GM03348 (cell line): Measurements from ENCODE around the gene GYPC.

Source experiments
- DNase-seq: peaks from one replicate; pipeline ENCODE4 v3.0.0; 2012; ENCODE audit warnings: low spot score

The GYPC gene

GRCh38 chr2:126732682-126733245 lies 76.8 kb downstream of the GYPC start:
- DNase-seq, result no peak

- no peak for DNase-seq
Observed at GRCh38 chr2:126733795-126734194, 77.8 kb downstream of the GYPC start.

- no peak for DNase-seq
Observed at GRCh38 chr2:126736133-126736874, 80.3 kb downstream of the GYPC start.

GRCh38 chr2:126739141-126739540 lies 83.2 kb downstream of the GYPC start:
- DNase-seq, result no peak

GRCh38 chr2:126744640-126745039 lies 88.7 kb downstream of the GYPC start:
- DNase-seq, result no peak
